Smooth muscle cell (in vitro differentiated cells): ENCODE data around the gene ACOT12. TPM values are rescaled to one million over a fixed set of nuclear protein-coding genes. Genes with fewer than 3 reads are reported as not detected.

ENCODE experiments used
- DNase-seq: peaks from one replicate; lab custom pipeline; 2025; ENCODE audit not compliant: unreplicated experiment; lab: John Stamatoyannopoulos, UW
- H2AFZ ChIP-seq: fragments of 200-600 bp; sonication (generic); 2 replicates; pipeline ENCODE4 v1.6.0; 2016; ENCODE audit warnings: antibody characterized with exemption, low read depth, mild to moderate bottlenecking
- H3F3A ChIP-seq: fragments of 200-600 bp; sonication (generic); 2 replicates; pipeline ENCODE4 v1.6.0; 2017; ENCODE audit warnings: antibody characterized with exemption, low read depth
- H3K27ac ChIP-seq: fragments of 200-600 bp; sonication (generic); 2 replicates; pipeline ENCODE4 v1.5.1; 2016; ENCODE audit warnings: low read depth, mild to moderate bottlenecking
- H3K27me3 ChIP-seq: fragments of 200-600 bp; sonication (generic); 2 replicates; pipeline ENCODE4 v1.6.1; 2016; ENCODE audit warnings: low read depth, mild to moderate bottlenecking
- H3K36me3 ChIP-seq: fragments of 200-600 bp; sonication (generic); 2 replicates; pipeline ENCODE4 v1.5.1; 2016; ENCODE audit warnings: low read depth
- H3K4me1 ChIP-seq: fragments of 200-600 bp; sonication (generic); 2 replicates; pipeline ENCODE4 v1.5.1; 2016; ENCODE audit warnings: low read depth
- H3K4me2 ChIP-seq: fragments of 200-600 bp; sonication (generic); 2 replicates; pipeline ENCODE4 v1.6.0; 2016; ENCODE audit warnings: mild to moderate bottlenecking
- H3K4me3 ChIP-seq: fragments of 200-600 bp; sonication (generic); 2 replicates; pipeline ENCODE4 v1.5.1; 2016; ENCODE audit warnings: mild to moderate bottlenecking
- H3K79me2 ChIP-seq: fragments of 200-600 bp; sonication (generic); 2 replicates; pipeline ENCODE4 v1.6.0; 2016; ENCODE audit warnings: low read depth, mild to moderate bottlenecking
- H3K9ac ChIP-seq: fragments of 200-600 bp; sonication (generic); 2 replicates; pipeline ENCODE4 v1.6.0; 2016; ENCODE audit warnings: low read depth
- H3K9me3 ChIP-seq: fragments of 200-600 bp; sonication (generic); replicated peaks from 2 replicates; pipeline ENCODE4 v1.5.1; 2016; ENCODE audit warnings: low read depth
- H4K20me1 ChIP-seq: fragments of 200-600 bp; sonication (generic); 2 replicates; pipeline ENCODE4 v1.6.0; 2016; ENCODE audit warnings: low read depth
- WGBS: methylation state at CpG from one replicate; pipeline ENCODE4 v1.1.7; 2016; ENCODE audit warnings: low lambda C conversion rate; 5-methylcytosine and 5-hydroxymethylcytosine counted together
- polyA plus RNA-seq: library from polyadenylated mRNA; unstranded; fragments of >200 nt; fragmentation: Nextera tagmentation; extraction: Ambion mirVana; gene quantifications from 2 replicates; pipeline ENCODE4 v1.2.1, GENCODE V29; 2016
- total RNA-seq: library from RNA; depleted of rRNA; stranded (reverse); fragments of >200 nt; gene quantifications from 2 replicates; pipeline ENCODE4 v1.2.3, GENCODE V29; 2014
- TF ChIP-seq, protein P1 (sequence below): fragments of 200-600 bp; sonication (generic); IDR thresholded peaks from 2 replicates; pipeline ENCODE4 v1.5.1; 2017; ENCODE audit warnings: borderline replicate concordance, mild to moderate bottlenecking, antibody characterized with exemption; ENCODE audit not compliant: insufficient read depth, poor library complexity, severe bottlenecking

ACOT12 gene
- total and polyA plus RNA-seq, 2 experiments from 2014 or later, result not detected

GRCh38 chr5:81402192-81402930 is 8.4 kb upstream of the ACOT12 start:
- H2AFZ ChIP-seq, result no peak overlapping the region
- WGBS, result 71% methylated on average over 2 of the region's 2 CpGs
- H3K27me3 ChIP-seq, result no peaks in the 10 kb centered on the region
- no peak overlapping the region for H3K4me2 ChIP-seq
- H3K9me3 ChIP-seq, result no peaks in the 10 kb centered on the region
- H4K20me1 ChIP-seq, result no peaks in the 10 kb centered on the region
- no peaks in the 10 kb centered on the region for H3F3A ChIP-seq
- DNase-seq, result no peak
- H3K36me3 ChIP-seq, result no peaks in the 10 kb centered on the region
- TF ChIP-seq, protein P1, sequence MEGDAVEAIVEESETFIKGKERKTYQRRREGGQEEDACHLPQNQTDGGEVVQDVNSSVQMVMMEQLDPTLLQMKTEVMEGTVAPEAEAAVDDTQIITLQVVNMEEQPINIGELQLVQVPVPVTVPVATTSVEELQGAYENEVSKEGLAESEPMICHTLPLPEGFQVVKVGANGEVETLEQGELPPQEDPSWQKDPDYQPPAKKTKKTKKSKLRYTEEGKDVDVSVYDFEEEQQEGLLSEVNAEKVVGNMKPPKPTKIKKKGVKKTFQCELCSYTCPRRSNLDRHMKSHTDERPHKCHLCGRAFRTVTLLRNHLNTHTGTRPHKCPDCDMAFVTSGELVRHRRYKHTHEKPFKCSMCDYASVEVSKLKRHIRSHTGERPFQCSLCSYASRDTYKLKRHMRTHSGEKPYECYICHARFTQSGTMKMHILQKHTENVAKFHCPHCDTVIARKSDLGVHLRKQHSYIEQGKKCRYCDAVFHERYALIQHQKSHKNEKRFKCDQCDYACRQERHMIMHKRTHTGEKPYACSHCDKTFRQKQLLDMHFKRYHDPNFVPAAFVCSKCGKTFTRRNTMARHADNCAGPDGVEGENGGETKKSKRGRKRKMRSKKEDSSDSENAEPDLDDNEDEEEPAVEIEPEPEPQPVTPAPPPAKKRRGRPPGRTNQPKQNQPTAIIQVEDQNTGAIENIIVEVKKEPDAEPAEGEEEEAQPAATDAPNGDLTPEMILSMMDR, result no peak
- H3K4me3 ChIP-seq, result no peak overlapping the region
- H3K79me2 ChIP-seq, result no peaks in the 10 kb centered on the region
- no peak overlapping the region for H3K27ac ChIP-seq
- no peak overlapping the region for H3K9ac ChIP-seq
- H3K4me1 ChIP-seq, result no peaks in the 10 kb centered on the region

DNA sequence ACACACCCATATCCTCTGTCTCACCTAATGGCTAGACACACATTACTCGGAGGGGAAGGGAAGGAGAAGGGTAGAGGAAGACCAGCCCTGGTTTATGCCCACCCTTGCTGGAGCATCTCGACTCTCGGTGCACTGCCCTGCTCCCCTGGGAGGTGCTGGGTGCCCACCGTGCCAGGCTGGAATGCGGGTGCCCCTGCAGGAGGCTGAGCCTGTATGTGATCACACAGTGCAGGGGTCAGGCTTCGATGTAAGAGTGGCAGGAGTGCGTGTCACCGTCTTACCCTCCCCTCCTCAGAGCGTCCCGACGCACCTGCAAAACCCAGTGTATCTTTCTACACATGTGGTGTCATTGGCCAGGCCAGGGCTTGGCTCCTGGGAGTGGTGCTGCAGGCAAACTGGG is 7.3 kb upstream of the ACOT12 start:
- 95% methylated on average over 11 of the region's 11 CpGs for WGBS
- Histone ChIP-seq H3K36me3 (no peaks in the 10 kb centered on the region), H3K4me2 (no peak overlapping the region), H2AFZ (no peak overlapping the region), H4K20me1 (no peaks in the 10 kb centered on the region), H3K27ac (no peak overlapping the region), H3K79me2 (no peaks in the 10 kb centered on the region), H3K9me3 (no peaks in the 10 kb centered on the region), H3K27me3 (no peaks in the 10 kb centered on the region), H3K4me3 (no peak overlapping the region), H3F3A (no peaks in the 10 kb centered on the region), H3K4me1 (no peaks in the 10 kb centered on the region), H3K9ac (no peak overlapping the region)
- DNase-seq, result no peak
- TF ChIP-seq, protein P1, result no peak

- no peaks in the 10 kb centered on the region for H3K9me3 ChIP-seq
- H3K9ac ChIP-seq, result no peak overlapping the region
- H2AFZ ChIP-seq, result no peak overlapping the region
- whole genome bisulfite sequencing, result 67% methylated on average over 2 of the region's 2 CpGs
- no peaks in the 10 kb centered on the region for H3F3A ChIP-seq
- H4K20me1 ChIP-seq, result no peaks in the 10 kb centered on the region
- no peaks in the 10 kb centered on the region for H3K36me3 ChIP-seq
- no peaks in the 10 kb centered on the region for H3K27me3 ChIP-seq
- H3K4me3 ChIP-seq, result no peak overlapping the region
- H3K27ac ChIP-seq, result no peak overlapping the region
- H3K4me1 ChIP-seq, result no peaks in the 10 kb centered on the region
- DNase-seq, result no peak
- TF ChIP-seq, protein P1, result no peak
- H3K4me2 ChIP-seq, result no peak overlapping the region
- H3K79me2 ChIP-seq, result no peaks in the 10 kb centered on the region
Measured at GRCh38 chr5:81400375-81400774, 6.4 kb upstream of the ACOT12 start.

DNA sequence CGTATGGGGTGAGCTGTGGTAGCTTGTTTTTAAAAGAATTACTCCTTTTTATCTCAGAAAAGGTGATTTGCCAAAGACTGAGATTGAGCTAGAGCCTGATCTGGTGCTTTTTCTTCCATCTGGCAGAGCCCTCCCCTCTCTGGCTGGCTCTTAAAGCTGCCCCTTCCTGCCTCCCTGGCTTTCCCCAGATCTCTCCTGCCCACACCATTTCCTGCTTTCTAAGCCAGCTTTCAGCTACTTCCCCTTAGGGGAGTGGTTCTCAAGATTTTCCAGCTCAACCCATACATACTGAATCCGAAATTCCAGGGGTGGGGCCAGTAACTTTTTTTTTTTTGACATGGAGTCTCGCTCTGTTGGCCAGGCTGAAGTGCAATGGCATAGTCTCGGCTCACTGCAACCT is 4.8 kb upstream of the ACOT12 start:
- Histone ChIP-seq H3K4me1 (no peaks in the 10 kb centered on the region), H3K27ac (no peak overlapping the region), H3K79me2 (no peaks in the 10 kb centered on the region), H3K9me3 (no peaks in the 10 kb centered on the region), H3K36me3 (no peaks in the 10 kb centered on the region), H2AFZ (no peak overlapping the region), H3K9ac (no peak overlapping the region), H3K27me3 (peaks cover 5% of the 10 kb centered on the region), H3K4me3 (no peak overlapping the region), H4K20me1 (no peaks in the 10 kb centered on the region), H3K4me2 (no peak overlapping the region), H3F3A (no peaks in the 10 kb centered on the region)
- TF ChIP-seq, protein P1, result no peak
- 73% methylated on average over 4 of the region's 4 CpGs for WGBS
- DNase-seq, result no peak
